DOHH2 (cell line): ENCODE results near the gene LRRC7.

Source experiments
- CTCF ChIP-seq: fragments of 200-600 bp; sonication (generic); IDR thresholded peaks from one replicate; pipeline ENCODE4 v1.5.1; 2014; ENCODE audit warnings: antibody characterized with exemption, mild to moderate bottlenecking, low read depth, low read length; ENCODE audit not compliant: poor library complexity, severe bottlenecking
- EZH2phosphoT487 ChIP-seq: fragments of 200-600 bp; sonication (generic); IDR thresholded peaks from 2 replicates; pipeline ENCODE4 v1.6.1; 2017; ENCODE audit warnings: borderline replicate concordance, mild to moderate bottlenecking, antibody characterized with exemption, low read length, moderate library complexity, mixed read lengths

- TF ChIP-seq CTCF (no peak), EZH2phosphoT487 (no peak)
Measured at GRCh38 chr1:69863704-69864103, 296.0 kb downstream of the LRRC7 start.
